Renal pelvis (tissue), 4 donors: Measurements from ENCODE around the gene DLG2. TPM values are rescaled to one million over a fixed set of nuclear protein-coding genes. Genes with fewer than 3 reads are reported as not detected.

ENCODE experiments used
- DNase-seq: peaks from one replicate; pipeline ENCODE4 v3.0.0-alpha.2; 2013
- polyA plus RNA-seq, 3 donors: library from polyadenylated mRNA; unstranded; fragments of 120-200 nt; gene quantifications; one replicate each; pipeline ENCODE4 v1.2.1, GENCODE V29; 2013; ENCODE audit not compliant: insufficient read length in 3 of 3

DLG2 gene
- polyA plus RNA-seq, 3 donors, result 10.1 to 16.6 (median 13.0) TPM

DNA sequence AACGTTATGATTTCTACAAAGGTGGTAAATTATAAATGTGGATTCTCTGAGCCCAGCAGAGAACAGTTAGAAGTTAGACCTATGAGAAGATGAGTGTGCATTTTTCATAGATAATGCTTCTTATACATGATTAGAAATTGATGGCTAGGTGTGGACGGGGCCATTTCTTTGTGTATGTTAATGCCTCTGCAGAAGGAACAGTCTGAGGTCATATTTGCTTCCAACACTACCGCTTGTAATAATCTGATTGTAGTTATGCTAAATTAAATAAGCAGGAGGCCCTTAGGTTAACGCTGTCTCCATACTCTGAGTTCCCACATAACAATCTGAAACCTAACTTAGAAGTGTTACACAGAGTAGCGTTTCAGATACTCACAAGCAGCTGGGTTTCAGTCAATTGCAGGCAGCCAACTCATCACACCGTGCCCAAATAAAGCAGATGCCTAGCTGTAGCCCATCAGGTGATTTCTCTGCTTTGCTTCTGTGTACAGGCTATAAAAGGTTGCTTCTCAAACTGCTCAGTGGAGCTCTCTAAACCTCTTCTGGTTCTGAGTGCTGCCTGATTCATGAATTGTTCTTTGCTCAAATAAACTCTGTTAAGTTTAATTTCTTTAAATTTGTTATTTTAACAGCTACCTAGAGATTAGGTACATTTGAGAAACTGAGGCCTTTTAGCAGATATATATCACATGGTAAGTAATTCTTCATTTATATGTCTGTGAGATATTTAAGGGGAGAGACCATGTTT is 1702.2 kb downstream of the DLG2 start:
- DNase-seq, result no peak

DNA sequence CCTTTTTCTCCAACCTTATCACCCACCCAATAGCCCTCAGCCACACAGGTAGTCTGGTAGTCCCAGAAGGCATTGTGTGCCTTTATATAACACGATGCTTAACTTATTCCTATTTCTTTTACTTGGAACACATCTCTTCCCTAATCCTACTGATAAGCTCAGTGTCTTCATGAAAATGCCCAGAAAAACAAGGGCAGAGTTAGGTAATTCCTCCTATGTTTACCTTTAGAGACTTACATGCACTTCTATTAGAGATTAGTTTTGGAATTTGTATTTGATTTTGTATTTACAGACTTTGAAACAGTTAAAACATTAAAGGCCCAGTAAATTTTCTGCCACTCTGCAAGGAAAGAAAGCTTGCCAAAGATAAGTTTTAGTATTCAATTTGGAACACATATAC is 1703.2 kb downstream of the DLG2 start:
- DNase-seq, result no peak

DNA sequence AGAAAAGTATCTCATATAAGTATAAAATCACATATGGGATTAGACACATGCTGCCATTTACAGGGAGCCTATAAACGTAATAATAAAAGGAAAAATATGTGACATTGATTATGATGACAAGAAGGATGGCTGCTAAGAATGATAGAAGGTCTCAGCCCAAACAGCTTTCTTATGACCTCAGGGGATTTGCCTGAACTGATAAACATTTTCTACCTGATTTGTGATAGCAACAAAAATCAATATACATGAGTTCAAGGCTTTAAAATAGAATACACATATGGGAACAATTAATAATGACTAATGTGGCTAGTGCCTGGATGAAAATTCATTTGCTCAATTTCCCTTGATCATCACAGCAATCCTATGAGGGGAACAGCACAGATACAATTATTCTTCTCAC is 1704.2 kb downstream of the DLG2 start:
- no peak for DNase-seq

DNA sequence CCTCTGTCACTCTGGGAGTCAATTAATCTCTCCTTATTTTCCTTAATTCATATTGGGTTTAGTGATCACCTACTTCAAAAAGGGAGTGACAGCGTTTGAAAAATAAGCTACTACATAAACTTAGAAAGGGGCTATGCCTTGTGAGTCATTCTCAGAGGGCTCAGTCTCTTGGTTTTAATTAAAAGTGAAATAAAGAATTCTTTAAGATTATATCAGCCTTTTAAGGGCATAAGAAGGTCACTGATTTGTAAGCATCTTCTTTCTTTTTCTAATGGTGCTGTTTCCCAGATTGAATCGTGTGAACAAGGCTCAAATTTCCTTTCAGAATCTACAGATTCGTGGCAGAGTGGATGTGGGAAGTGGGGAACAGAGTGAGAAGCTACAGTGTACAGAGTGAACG is 1704.8 kb downstream of the DLG2 start:
- no peak for DNase-seq

DNA sequence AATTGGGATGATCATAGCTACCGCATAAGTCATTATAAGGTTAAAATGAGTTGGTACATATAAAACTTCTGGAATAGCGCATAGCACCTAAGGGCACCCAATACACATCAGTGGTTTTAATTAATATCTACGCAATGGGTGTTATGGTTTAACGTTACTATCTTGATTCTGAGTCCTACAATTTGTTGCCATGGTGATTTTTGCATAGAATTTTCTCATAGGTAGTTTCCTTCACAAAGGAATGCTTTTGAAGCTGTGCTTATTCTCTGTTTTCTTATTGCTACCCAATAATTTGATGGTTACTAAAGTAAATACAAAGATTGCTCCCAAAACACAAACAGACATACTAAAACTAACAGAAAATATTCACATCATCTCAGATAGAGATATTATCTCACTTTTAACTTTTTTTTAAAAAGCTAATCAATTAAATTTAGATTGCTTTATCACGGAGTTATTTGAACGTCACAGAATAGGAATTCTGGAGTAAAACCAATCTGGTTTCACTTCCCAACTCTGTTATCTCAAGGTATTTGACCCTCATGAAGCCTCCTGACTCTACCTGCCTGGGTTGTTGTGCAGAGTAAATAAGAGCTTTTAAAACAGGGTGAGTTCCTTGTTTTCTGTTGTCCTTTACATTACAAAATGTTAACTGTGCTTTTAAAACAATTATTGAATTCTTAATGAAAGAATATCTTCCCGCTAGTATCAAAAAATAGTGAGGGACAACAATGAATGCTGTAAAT is 1705.5 kb downstream of the DLG2 start:
- no peak for DNase-seq

DNA sequence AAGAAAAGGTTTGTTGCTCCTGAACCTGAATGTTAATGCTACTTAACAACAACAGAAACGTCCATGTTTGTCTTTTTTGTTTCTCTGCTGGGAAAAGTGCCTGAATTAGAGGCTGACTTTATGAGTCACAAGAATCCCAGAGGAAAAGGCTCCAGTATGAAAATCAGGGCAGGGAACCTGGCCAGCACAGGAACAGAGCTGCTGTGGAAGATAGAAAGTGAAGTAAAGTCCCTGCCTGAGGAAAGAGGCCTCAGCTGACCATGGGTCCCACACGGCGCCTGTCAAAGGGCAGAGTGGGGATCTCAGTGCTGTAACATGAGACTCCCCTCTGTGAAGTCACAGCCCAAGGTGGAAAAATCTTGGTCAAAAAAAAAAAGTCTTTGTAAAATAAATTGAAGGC is 1708.7 kb downstream of the DLG2 start:
- DNase-seq, result no peak

DNA sequence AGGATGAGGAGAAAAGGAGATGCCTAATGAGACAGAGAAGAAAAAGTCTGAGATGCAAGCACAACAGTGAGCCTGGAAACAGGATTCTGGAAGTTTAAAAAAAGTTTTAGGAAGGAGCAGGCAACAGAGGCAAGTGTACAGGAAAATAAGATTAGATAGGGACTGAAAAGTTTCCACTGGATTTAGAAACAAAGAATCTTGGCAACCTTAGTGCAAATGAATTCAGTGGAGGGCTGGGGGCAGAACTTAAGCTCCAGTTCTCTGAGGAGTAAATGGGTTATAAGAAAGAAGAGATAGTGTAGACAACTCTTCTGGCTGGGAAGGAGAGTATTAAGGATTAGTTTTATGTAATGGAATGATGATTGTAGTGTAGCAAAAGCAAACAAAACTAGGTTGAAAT is 1712.1 kb downstream of the DLG2 start:
- no peak for DNase-seq

DNA sequence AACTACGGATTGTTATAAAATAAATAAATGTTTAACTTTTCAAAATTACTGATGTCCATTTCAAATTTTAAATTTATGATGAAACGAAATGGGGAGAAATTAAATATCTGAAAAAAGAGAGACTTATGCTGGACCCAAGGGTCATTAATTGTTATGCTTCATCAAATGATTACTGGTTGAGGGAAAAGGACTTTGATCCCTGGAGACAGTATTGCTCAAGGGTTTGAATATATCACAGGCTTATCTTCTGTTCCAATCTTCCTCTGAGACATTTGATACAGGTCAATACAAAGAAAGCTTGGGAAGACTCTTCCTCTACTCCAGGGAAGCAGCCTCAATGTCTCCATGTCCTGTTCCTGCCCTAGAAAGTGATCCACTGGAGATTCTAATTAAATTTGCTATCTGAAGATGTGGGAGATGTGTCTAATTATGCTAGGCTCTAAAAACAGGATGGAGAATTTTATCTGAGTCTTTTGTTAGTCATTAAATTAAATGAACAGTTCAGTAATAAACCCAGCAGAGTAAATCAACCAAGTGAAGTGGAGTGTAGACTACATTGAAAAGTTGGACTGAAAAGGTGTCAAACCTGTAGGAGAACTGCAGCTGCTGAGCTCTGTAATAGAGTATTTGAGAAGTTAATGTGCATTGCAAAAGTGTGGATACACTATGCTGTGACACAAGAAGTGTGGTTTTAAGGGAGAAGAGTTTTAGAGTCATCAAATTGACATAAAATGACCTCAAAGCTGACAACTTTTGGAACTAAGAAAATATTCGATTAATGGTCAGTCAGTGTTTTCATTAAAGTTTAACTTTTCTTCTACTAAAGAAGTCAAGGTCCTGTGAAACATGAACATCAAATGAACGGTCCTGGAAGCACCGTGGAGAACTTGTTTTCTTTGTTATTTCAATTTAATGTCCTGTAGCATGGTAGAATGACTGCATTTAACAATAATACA is 1717.3 kb downstream of the DLG2 start:
- peak; percentile 28 for DNase-seq

DNA sequence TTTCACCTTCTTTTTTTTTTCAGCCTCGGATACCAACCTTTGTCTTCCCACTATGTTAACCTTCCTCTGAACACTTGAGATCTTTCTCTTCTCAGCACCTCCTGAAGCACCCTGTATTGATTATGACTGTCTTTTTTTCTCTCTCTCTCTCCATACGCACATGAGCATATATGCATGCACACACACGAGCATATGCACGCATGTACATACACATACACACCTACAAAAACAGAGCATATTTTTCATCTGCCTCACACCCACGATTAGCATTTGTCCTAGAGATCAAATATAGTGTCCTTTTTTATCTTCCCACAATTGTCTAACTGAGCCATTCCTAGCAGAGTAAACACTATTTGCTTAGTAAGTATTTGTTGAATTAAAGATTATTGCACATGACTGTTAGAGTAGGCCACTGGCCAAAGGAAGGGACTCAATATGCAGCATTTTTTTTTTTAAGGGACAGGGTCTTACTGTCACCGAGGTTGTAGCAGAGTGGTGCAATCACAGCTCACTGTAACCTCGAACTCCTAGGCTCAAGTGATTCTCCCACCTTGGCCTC is 1718.8 kb downstream of the DLG2 start:
- no peak for DNase-seq

DNA sequence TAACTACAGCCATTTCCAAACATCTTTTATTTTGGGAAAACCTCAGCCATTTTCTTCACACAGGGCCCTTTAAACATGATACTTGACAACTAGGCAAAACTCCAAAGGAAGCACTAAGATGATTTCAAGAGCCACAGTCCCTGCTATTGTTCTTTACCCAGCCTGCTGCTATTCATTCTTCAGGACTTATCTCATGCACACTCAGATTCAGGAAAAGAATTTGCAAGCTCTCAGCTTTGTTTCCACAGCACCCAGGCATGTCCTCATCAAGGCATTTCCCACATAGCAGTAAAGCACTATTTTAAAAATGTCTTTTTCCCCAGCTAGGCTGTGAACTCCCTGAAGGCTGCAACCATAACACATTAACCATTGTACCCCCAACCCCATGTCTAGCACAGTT is 1731.6 kb downstream of the DLG2 start:
- peak; percentile 5 for DNase-seq

DNA sequence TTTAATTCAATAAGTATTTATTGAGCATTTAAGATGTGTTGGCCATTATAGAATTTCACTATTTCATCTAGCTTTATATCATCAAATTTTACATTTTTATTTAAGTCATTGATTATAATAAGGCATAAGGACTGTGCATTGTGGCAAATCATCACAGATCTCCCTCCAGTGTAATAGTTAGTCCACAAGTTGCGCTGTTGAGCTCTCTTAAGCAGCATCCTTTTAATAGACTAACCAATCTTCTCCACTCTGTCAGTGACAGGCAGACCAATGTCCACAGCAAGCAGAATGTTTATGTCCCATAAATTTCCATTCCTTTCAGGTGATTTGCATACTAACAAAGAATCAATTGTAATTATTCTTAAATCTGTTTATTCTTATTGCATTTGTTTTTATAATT is 1745.7 kb downstream of the DLG2 start:
- DNase-seq, result no peak

DNA sequence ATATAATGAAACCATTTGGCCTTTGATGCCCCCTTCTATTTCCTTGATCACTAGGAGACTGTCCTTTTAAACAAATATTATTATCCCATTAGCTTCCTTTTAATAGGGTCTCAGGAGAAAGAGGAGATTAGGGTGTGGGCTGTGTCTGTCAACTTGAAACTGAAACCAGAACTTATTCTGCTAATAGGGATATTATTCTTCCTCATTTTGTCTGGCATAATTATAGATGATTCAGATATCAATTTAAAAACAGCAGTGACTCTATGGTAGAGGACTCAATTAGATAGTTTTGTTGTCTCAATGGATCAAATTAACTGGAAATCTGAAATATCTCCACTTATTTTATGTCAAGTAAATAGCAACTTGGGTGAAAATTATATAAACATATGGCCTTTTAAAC is 1756.1 kb downstream of the DLG2 start:
- no peak for DNase-seq

DNA sequence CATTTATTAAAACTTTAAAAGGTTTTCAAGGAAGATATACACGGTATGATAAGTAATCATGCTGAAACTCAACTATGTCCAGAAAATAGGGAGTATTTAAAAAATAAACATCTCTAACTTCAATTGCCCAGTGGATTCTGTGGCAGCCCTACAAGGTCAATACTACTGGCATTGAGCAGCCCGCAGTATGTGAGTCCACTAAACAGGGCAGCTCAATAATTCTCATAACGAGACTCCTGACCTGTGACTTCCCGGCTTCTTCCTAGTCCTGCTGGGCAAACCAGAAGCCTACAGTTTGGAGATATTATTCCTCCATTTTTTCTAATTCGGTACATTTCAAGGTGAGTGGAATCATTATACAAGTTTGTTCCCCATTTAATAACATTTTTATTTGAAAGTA is 1760.5 kb downstream of the DLG2 start:
- no peak for DNase-seq

DNA sequence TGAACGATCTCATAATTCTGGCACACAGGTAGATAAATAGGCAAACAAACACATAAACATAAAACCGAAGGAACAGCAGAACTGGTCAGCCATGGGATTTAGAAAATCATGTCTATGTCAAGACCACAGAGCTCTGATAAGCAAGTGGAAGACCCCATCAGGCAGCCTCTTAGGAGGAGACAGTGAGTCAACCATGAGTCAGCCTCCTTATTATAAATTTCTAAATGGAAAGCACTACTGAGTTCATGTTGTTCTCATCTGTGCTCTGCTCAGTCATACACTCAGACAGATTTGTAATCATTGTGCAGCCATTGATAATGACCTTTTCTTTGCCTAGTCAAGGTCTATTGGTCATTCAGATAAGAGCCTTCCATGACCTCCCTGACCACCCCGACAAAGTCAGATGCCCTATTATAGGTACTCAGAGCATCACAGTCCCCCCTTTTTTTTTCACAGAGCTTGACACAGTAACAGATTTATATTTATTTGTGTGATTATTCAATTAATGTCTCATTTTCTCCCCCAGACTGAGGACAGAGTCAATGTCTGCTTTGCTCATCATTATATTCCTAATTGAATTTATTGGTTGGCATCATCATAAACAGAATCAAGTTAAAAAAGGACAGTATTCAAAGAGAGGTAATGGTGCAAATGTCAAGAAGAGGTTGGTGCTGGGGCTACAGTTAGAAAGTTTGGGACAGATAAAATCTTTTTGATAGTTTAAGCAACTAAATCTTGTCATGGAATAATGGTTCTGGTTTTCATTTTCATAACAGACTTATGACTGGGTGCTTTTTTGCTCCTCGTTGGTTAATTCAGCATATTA is 1761.3 kb downstream of the DLG2 start:
- DNase-seq, result no peak

DNA sequence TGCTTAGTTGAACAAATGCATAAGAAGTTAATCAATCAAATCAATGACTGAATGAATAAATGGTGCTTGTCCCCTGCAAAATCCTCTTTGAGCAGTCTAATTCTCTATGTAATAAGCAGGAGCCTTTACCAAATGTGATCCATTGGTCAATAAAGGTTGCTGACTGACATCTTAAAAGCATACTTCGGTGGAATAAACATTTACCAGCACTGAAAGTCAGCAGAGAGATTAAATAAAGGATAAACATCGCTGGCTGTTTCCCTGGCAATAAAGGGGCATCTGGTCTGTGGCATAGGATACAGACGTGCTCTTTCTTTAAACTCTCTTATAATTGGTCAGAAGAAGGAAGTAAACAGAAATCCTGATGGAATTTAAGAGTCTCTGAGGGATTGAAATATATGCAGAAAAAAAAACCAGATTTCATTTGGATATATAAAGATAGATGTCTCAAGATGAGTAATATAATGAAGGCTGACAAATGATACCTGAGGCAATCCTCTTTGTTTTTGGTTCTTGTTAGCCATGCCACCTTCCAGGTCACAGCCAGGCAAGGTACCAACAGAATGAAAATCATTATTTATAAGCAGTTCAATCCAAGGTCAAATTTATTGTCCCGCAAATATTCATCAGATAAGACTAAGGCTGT is 1762.6 kb downstream of the DLG2 start:
- no peak for DNase-seq

DNA sequence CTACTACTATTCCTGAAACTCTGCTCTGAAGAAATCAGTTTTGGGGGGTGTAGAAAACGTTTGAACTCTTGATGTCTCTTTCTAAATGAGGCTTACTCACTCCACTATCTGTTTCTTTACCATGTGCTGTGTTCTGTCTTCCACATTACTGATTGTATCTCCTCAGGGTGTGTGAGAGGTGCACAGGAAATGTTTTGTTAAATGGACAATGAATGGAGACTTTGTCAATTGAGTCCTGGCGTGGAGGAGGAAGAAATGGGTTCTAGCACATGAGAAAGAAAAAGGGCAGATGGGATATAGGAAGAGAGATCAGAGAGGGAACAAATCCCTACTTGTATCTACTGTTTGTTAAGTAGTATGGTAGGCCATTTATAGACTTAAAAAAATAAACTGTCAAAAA is 1763.9 kb downstream of the DLG2 start:
- no peak for DNase-seq

DNA sequence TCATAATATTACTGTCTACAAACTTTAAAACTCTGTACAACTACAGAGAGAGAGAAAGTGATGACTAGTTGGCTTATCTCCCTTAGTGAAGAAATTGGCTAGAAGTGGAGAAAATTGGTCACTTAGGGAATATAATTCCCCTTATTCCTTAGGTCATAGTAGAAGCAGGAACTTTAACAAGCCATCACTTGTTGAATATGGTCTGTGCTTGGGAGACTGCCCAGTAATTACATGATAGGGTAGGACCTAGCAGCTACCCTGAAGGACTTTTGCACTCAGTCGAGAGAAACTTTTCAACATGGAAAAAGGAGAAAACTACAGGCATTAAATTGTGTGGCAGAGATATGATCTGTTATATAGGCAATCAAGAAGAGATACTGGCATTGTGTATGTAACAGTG is 1764.5 kb downstream of the DLG2 start:
- no peak for DNase-seq

DNA sequence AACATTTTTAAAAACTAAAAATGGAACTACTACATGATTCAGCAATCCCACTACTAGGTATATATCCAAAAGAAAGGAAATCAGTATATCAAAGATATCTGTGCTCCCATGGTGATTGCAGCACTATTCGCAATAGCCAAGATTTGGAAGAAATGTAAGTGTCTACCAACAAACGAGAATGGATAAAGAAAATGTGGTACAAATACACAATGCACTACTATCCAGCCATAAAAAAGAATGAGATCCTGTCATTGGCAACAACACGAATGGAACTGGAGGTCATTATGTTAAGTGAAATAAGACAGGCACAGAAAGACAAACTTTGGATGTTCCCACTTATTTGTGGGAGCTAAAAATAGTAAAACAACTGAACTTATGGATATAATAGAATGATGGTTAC is 1765.1 kb downstream of the DLG2 start:
- DNase-seq, result no peak

DNA sequence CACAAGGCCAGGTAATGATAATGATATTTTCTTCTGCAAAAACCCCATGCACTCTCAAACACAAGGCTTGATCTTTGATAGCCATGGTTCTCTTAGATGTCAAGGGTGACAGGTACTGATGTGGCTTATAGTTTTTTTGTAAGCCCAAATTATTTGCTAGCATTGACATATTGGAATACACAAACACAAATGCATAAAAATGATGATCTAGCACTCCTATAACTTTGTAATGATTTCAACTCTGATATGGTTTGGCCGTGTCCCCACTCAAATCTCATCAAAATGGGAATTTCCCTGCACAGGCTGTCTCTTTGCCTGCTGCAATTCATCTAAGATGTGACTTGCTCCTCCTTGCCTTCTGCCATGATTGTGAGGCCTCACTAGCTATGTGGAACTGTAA is 1768.5 kb downstream of the DLG2 start:
- DNase-seq, result no peak

DNA sequence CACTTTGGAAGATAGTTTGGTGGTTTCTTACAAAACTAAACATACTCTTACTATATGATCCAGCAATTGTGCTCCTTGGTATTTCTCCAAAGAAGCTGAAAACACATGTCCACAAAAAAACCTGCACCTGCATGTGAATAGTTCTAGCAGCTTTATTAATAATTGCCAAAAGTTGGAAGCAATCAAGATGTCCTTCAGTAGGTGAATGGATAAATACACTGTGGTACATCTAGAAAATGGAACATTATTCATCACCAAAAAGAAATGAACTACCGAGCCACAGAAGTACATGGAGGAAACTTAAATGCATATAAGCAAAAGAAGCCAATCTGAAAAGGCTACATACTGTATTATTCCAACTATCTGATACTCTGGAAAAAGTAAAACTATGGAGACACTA is 1771.9 kb downstream of the DLG2 start:
- no peak for DNase-seq
